Upper lobe of left lung (tissue), 4 donors: ENCODE measurements around the gene ZC3H14.

Experiments used
- CTCF ChIP-seq, 6 experiments: fragments of 450-650 bp in 4 of 6; fragments of 200-600 bp in 2 of 6; sonication (generic) in 2 of 6; IDR thresholded peaks; one replicate each; pipeline ENCODE4 v1.5.1; 2016 to 2019; ENCODE audit warnings: antibody characterized with exemption in 6 of 6
- EP300 ChIP-seq, 4 donors: sonication (generic); formaldehyde crosslinking; IDR thresholded peaks; one replicate each; pipeline ENCODE4 v1.5.1; 2017; ENCODE audit warnings: antibody characterized with exemption in 4 of 4, control low read depth in 2 of 4
- POLR2A ChIP-seq, 4 donors: fragments of 450-650 bp; IDR thresholded peaks; one replicate each; pipeline ENCODE4 v1.5.1; 2016 to 2017; ENCODE audit warnings: antibody characterized with exemption in 4 of 4, mild to moderate bottlenecking in 2 of 4

- no peak for TF ChIP-seq EP300 (IDR thresholded peaks at IDR 0.05)
- TF ChIP-seq CTCF (IDR thresholded peaks at IDR 0.05), result no peak
- TF ChIP-seq POLR2A (IDR thresholded peaks at IDR 0.05), result no peak
Measured at GRCh38 chr14:88553886-88554456, 8.9 kb upstream of the ZC3H14 start.
